Measurements from ENCODE around the gene BEST4.
"Not testable (repeated sequence)": the region's sequence is repeated elsewhere in the genome, so short reads cannot be mapped to it uniquely, and the experiment has no call there.

BEST4 gene

DNA sequence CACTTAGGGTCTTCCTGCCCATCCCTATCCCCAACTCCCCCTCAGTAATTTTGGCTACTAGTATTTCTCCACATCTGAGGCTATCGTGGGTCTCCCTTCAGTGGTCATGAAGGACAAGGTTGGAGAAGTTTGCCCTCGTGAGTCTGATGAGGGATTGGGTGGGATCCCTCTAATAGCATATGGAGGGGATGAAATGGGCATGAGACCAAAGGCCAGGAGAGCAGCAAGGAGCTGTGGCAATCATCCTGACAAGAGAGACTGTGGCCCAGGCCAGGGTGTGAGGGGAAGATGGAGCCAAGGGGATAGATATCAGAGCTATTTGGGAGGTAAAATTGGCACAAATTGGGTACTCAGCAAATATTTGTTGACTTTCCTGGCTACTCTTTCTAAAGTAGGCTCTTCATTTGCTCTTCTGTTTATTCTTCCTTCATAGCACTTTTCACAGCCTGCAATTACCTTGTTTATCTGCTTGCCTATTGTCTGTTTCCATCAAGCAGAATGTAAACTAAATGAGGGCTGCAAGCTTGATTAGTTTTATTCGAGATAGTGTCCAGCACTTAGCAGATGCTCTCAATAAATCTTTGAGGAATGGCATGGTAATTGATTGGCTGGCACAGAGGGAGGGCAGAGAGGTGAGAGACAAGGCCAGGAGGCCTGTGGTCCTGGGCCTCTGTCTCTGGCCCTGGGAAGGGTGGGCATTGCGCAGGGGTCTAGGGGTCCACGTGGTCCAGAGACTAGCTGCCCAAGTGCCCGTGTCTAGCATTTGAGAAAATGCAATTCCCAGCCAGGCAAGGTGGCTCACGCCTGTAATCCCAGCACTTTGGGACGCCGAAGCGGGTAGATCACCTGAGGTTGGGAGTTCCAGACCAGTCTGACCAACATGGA is 10.8 kb upstream of the BEST4 start:
- H3K4me3 ChIP-seq (replicated peaks; ENCODE audit: low read depth, low read length): no peak overlapping the region
- DNase-seq (ENCODE audit: low read depth): no peak
- TF ChIP-seq, protein P1, sequence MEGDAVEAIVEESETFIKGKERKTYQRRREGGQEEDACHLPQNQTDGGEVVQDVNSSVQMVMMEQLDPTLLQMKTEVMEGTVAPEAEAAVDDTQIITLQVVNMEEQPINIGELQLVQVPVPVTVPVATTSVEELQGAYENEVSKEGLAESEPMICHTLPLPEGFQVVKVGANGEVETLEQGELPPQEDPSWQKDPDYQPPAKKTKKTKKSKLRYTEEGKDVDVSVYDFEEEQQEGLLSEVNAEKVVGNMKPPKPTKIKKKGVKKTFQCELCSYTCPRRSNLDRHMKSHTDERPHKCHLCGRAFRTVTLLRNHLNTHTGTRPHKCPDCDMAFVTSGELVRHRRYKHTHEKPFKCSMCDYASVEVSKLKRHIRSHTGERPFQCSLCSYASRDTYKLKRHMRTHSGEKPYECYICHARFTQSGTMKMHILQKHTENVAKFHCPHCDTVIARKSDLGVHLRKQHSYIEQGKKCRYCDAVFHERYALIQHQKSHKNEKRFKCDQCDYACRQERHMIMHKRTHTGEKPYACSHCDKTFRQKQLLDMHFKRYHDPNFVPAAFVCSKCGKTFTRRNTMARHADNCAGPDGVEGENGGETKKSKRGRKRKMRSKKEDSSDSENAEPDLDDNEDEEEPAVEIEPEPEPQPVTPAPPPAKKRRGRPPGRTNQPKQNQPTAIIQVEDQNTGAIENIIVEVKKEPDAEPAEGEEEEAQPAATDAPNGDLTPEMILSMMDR (IDR thresholded peaks at IDR 0.05; ENCODE audit: low read length, missing control alignments): no peak

DNA sequence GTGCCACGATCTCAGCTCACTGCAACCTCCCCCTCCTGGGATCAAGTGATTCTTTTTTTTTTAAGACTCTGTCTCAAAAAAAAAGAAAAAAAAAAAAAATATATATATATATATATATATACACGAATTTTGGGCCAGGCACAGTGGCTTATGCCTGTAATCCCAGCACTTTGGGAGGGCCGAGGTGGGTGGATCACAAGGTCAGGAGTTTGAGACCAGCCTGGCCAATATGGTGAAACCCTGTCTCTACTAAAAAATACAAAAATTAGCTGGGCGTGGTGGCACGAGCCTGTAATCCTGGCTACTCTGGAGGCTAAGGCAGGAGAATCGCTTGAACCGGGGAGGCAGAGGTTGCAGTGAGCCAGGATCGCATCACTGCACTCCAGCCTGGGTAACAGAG is 9.9 kb upstream of the BEST4 start:
- H3K4me3 ChIP-seq (replicated peaks; ENCODE audit: low read depth, low read length); DNase-seq (ENCODE audit: low read depth): not testable (repeated sequence)

DNA sequence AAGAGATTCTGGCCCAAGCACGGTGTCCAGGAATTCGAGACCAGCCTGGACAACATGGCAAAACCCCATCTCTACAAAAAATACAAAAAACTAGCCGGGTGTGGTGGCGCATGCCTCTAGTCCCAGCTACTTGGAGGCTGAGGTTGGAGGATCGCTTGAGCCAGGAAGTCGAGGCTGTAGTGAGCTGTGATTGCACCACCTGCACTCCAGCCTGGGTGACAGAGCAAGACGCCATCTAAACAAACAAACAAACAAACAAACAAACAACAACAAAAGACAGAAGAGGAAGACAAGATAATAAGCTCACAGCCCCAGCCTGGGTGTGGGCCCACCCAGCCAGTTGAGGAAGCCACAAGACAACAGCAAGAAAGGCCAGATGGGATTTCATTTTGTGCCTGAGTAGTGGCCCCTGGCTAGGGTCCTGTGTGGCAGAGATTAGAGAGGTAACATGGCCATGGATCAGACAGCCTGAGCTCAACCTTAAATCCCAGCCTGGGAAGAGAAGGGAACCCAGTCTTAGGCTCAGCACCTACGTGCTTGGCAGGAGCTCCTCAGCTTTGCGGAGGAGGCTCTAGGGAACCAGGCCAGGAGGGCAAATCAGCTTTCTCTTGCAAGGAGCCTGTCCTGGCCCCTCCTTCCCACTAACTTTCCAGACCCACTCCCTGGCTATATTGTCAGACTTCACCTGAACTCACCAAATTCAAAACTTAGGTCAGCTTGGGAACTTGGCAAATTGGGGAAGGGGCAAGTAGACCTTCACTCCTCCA is 4.9 kb upstream of the BEST4 start:
- no peak for DNase-seq (ENCODE audit: low read depth)
- H3K4me3 ChIP-seq (replicated peaks; ENCODE audit: low read depth, low read length): no peak overlapping the region
- TF ChIP-seq, protein P1 (IDR thresholded peaks at IDR 0.05; ENCODE audit: low read length, missing control alignments): no peak

DNA sequence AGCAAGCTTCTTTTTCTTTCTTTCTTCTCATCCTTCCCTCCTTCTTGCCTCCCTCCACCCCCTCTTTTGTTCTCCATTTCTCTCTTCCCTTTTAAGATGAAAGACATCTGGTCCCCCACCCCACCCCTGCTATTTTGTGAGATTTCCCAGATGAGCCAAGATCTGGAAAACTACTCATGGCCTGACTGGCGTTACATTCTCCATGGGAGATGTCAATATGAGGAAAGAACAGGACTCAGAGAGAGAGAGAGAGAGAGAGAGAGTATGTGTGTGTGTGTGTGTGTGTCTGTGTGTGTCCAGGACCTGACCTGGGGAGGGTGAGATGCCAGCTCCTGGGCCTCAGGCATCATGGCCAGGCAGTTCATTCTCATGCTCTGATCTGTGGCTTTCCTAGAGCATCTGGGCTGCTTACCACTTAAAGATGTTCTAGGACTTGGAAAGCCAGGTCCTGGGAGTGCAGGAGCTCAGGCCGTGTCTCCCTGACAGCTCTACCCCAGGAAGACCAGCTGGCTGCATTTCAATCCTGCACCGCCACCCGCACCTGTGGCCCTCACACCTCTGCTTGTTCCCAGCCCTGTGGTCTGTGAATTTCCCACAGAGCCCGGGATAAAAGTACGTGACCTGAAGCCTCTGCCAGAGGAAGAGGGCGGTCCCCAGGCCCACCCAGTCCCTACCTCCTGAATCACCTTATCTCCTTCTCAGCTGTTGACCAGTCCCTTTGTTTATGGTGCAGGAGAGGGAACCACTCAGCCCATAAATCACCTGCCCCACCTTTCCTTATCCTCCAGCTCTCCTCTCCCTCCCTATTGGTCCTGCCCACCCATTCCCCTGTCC is 3.2 kb upstream of the BEST4 start:
- DNase-seq (ENCODE audit: low read depth): no peak
- H3K4me3 ChIP-seq (replicated peaks; ENCODE audit: low read depth, low read length): no peak overlapping the region
- TF ChIP-seq, protein P1 (IDR thresholded peaks at IDR 0.05; ENCODE audit: low read length, missing control alignments): no peak

DNA sequence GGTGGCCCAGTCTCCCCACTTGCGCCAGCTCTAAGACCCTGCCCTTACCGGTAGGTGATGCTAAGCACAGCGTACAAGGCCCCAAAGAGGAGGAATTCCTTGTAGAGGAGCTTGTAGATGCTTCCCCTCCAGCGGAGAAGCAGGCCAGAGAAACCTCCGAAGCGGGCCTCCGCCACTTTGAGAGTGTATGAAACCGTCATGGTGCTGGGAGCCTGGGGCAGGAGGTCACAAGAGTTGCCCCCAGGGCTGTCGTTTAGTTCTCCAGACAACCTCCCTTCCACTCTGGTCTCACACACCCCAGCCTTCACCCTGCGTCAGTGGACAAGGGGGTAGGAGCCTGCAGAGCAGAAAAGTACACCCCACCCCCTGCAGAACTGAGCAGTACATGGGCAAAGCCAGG is 464 bp downstream of the BEST4 start:
- no peak for DNase-seq (ENCODE audit: low read depth)
- H3K4me3 ChIP-seq (replicated peaks; ENCODE audit: low read depth, low read length): no peak overlapping the region
- TF ChIP-seq, protein P1 (IDR thresholded peaks at IDR 0.05; ENCODE audit: low read length, missing control alignments): no peak

DNA sequence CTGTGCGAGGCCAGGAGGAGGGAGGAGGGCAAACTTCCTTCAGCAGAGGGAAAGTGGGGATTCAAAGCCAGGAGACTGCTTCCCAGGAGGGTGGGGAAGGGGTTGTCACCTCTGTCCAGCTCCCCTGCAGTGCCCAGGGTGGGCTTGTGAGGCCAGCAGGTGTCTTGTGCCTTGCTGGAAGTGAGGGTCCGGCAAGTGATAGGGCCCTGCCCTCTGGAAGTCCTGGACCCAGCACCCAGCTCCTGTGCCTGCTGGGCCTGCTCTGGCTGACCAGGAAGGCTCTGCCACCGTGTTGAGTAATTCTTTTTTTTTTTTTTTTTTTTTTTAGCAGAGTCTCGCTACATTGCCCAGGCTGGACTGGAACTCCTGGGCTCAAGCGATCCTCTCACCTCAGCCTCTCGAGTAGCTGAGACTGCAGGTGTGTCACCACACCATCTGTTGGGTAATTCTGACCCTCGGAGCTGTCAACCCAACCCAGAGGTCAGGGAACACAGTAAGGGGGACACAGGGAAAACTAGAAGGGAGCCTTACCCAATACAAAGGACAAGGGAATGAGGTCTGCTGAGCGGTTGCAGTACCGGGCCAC is 1.0 kb downstream of the BEST4 start:
- TF ChIP-seq, protein P1 (IDR thresholded peaks at IDR 0.05; ENCODE audit: low read length, missing control alignments): no peak
- DNase-seq (ENCODE audit: low read depth): no peak
- no peak overlapping the region for H3K4me3 ChIP-seq (replicated peaks; ENCODE audit: low read depth, low read length)
